Muscle layer of colon (tissue), 2 donors: Measurements from ENCODE around the gene HMG20A.

Experiments used
- H3K27ac ChIP-seq: one replicate; pipeline ENCODE4 v1.7.0; 2013; ENCODE audit warnings: low read depth, mild to moderate bottlenecking, low read length, moderate library complexity
- H3K27me3 ChIP-seq, 2 donors: one replicate each; pipeline ENCODE4 v1.7.0; 2013; ENCODE audit warnings: low read length in 2 of 2, mild to moderate bottlenecking in 2 of 2; ENCODE audit not compliant: insufficient read depth in 2 of 2, control insufficient read depth in 1 of 2
- H3K36me3 ChIP-seq: one replicate; pipeline ENCODE4 v1.7.0; 2013; ENCODE audit warnings: mild to moderate bottlenecking, low read length; ENCODE audit not compliant: insufficient read depth
- H3K4me1 ChIP-seq: one replicate; pipeline ENCODE4 v1.7.0; 2013; ENCODE audit warnings: mild to moderate bottlenecking, low read length; ENCODE audit not compliant: insufficient read depth
- H3K4me3 ChIP-seq, 2 donors: one replicate each; pipeline ENCODE4 v1.7.0; 2013; ENCODE audit warnings: low read length in 2 of 2, low read depth in 1 of 2, mild to moderate bottlenecking in 1 of 2, moderate library complexity in 1 of 2
- H3K9ac ChIP-seq: one replicate; pipeline ENCODE4 v1.7.0; 2013; ENCODE audit warnings: low read length
- H3K9me3 ChIP-seq: one replicate; pipeline ENCODE4 v1.7.0; 2013; ENCODE audit warnings: mild to moderate bottlenecking, low read length
- donor health status: abdominal sarcoma.
- donor health status: Adenocarcinoma of cecum.

Gene HMG20A

GRCh38 chr15:77494073-77494867 is 73.6 kb downstream of the HMG20A start:
- H3K27me3 ChIP-seq, result no peaks in the 10 kb centered on the region
- no peak overlapping the region for H3K27ac ChIP-seq
- H3K4me1 ChIP-seq, result peaks cover 44% of the 10 kb centered on the region
- no peaks in the 10 kb centered on the region for H3K36me3 ChIP-seq
- H3K9ac ChIP-seq, result no peak overlapping the region
- no peak overlapping the region for H3K4me3 ChIP-seq
- H3K9me3 ChIP-seq, result no peaks in the 10 kb centered on the region

- no peak overlapping the region for H3K27ac ChIP-seq
- H3K4me3 ChIP-seq, result no peak overlapping the region
- peaks cover 46% of the 10 kb centered on the region for H3K4me1 ChIP-seq
Observed at GRCh38 chr15:77494964-77495363, 74.3 kb downstream of the HMG20A start.

GRCh38 chr15:77495838-77496596 is 75.3 kb downstream of the HMG20A start:
- H3K27ac ChIP-seq, result peak overlapping the region; percentile 24
- H3K9me3 ChIP-seq, result no peaks in the 10 kb centered on the region
- H3K4me1 ChIP-seq, result peaks cover 46% of the 10 kb centered on the region
- no peaks in the 10 kb centered on the region for H3K27me3 ChIP-seq
- H3K36me3 ChIP-seq, result no peaks in the 10 kb centered on the region
- no peak overlapping the region for H3K9ac ChIP-seq
- H3K4me3 ChIP-seq, result peak overlapping the region in 1 of 2 donors; percentile 22

More at GRCh38 chr15:77494964-77495363, 74.3 kb downstream of the HMG20A start:
- H3K27me3 ChIP-seq, result no peaks in the 10 kb centered on the region
- no peaks in the 10 kb centered on the region for H3K36me3 ChIP-seq
- no peaks in the 10 kb centered on the region for H3K9me3 ChIP-seq
- H3K9ac ChIP-seq, result no peak overlapping the region

DNA sequence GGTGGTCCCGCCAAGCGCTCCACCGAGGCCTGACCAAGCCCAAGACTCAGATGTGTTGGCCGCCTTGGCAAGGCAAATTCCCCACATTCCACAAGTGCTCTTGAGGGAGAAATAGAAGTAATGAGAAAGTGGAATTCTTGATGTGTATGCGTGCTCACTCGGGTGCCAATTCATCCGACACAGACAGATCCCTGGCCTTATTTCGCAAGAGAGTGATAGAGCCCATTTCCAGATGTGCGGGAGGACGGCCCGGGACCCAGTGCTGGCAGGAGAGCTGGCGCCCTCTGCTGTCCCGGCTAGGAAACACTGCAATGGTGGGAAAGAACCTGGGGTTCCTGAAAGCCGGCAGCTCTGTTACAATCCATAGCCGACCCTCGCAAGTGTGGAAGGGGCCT is 76.0 kb downstream of the HMG20A start:
- Histone ChIP-seq H3K9ac (peak overlapping the region; percentile 45), H3K36me3 (no peaks in the 10 kb centered on the region), H3K27ac (peak overlapping the region; percentile 24), H3K4me3 (peak overlapping the region; percentile 11 to 36), H3K9me3 (no peaks in the 10 kb centered on the region), H3K27me3 (no peaks in the 10 kb centered on the region), H3K4me1 (peaks cover 51% of the 10 kb centered on the region)

DNA sequence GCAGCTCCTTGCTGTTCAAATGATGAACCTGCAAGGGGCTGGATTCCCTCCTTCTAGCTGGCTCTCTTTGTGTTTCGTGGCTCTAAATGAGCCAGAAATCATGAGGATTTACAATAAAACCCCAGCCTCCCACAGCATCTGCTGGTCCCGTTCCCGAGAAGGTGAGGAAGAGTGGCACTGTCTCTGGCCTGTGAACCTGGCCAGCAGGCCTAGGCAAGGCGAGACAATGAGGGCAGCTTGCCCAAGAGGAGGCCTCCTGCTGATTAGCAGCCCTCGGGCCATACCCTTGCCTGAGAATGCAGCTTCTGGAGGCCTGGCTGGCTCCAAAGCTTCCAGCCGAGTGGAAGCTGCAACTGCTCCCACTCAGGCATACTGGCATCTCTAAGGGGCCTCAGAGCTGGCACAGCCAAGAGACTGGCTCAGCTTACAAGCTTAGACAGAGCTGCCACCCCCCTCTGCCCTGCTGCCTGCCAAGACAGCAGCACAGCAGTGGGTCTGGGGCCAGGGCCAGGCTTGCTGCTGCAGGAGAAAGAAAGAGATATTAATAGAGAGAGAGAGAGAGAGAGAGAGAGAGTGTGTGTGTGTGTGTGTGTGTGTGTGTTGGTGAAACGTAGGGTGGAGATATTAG is 76.5 kb downstream of the HMG20A start:
- Histone ChIP-seq H3K4me1 (peaks cover 52% of the 10 kb centered on the region), H3K4me3 (peak overlapping the region; percentile 11 to 36), H3K27me3 (no peaks in the 10 kb centered on the region), H3K36me3 (no peaks in the 10 kb centered on the region), H3K9ac (peak overlapping the region; percentile 45), H3K9me3 (no peaks in the 10 kb centered on the region), H3K27ac (peak overlapping the region; percentile 24)

DNA sequence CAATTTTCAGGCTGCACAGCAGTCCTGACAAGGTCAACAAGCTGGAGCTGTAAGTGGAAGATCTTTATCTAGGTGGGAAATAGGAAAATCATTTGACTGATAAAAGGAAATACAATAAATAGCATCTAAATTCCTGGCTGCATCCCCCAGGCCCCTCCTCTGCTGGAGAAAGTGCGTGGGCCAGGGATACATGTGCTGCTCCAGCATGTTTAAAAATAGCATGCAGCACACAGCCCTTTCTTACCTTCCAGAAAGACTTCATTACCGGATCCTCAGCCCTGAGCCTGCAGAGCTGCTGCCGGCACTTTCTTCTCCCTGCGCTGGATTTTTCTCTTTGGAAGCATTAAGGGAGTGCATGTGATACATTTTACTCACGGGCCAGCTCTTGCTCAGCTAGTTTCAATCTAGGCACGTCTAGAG is 77.3 kb downstream of the HMG20A start:
- no peaks in the 10 kb centered on the region for H3K27me3 ChIP-seq
- H3K4me3 ChIP-seq, result peak overlapping the region in 1 of 2 donors; percentile 36
- peak overlapping the region; percentile 73 for H3K27ac ChIP-seq
- no peaks in the 10 kb centered on the region for H3K9me3 ChIP-seq
- no peaks in the 10 kb centered on the region for H3K36me3 ChIP-seq
- no peak overlapping the region for H3K9ac ChIP-seq
- H3K4me1 ChIP-seq, result peaks cover 52% of the 10 kb centered on the region

DNA sequence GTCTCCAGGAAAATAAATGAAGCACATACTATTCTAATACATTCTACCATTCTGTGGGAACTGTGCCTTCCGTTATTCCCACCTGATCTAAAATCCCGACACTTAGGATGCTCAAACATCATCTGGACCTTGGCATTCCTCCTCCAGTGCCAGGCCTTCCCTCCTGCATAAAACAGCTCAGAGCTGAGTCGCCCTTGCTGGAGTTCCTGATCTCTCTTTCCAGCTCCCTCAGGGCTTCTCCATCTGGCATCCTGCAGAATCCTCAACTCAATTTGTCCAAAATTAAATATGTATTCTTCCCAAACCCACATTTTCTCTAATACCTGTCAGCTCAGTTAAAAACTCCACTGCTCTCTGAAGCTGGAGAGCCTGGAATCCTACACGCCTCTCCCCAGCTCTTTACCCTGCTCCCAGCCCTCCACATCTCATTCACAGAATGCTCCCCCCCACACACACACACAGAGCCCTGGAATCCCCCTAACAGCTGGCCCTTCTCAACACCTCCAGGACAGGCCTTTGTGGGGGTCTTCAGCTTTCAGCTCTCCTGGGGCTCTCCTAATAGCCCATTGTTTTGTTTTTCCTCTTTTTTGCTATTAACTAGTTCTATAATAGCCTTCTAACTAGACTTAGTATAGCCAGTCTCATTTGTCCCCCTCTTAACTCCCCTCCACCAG is 78.5 kb downstream of the HMG20A start:
- no peaks in the 10 kb centered on the region for H3K27me3 ChIP-seq
- H3K9ac ChIP-seq, result no peak overlapping the region
- no peak overlapping the region for H3K27ac ChIP-seq
- no peak overlapping the region for H3K4me3 ChIP-seq
- H3K36me3 ChIP-seq, result no peaks in the 10 kb centered on the region
- H3K9me3 ChIP-seq, result no peaks in the 10 kb centered on the region
- peaks cover 47% of the 10 kb centered on the region for H3K4me1 ChIP-seq

DNA sequence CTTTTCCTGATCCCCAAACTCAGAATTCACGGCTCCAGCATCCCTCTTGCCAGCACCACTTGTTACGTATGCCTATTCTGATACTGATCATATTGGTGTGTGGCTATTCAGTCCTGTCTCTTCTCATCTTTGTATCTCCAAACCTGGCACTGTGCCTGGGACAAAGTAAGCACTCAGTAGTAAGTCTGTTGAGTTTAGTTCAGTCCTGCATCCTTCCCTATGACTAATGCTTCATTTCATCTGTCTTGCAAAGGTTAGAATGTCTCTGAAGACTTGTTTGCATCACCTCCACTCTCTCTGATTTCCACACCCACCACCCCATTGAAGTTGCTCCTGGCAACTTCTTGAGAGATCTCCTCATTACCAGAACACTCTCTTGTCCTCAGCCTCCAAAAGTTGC is 80.3 kb downstream of the HMG20A start:
- Histone ChIP-seq H3K9me3 (no peaks in the 10 kb centered on the region), H3K4me1 (peaks cover 41% of the 10 kb centered on the region), H3K27ac (no peak overlapping the region), H3K27me3 (no peaks in the 10 kb centered on the region), H3K36me3 (no peaks in the 10 kb centered on the region), H3K9ac (no peak overlapping the region), H3K4me3 (no peak overlapping the region)

GRCh38 chr15:77502379-77503095 is 81.8 kb downstream of the HMG20A start:
- Histone ChIP-seq H3K9ac (no peak overlapping the region), H3K36me3 (no peaks in the 10 kb centered on the region), H3K4me1 (peaks cover 41% of the 10 kb centered on the region), H3K4me3 (no peak overlapping the region), H3K9me3 (no peaks in the 10 kb centered on the region), H3K27ac (no peak overlapping the region), H3K27me3 (no peaks in the 10 kb centered on the region)

DNA sequence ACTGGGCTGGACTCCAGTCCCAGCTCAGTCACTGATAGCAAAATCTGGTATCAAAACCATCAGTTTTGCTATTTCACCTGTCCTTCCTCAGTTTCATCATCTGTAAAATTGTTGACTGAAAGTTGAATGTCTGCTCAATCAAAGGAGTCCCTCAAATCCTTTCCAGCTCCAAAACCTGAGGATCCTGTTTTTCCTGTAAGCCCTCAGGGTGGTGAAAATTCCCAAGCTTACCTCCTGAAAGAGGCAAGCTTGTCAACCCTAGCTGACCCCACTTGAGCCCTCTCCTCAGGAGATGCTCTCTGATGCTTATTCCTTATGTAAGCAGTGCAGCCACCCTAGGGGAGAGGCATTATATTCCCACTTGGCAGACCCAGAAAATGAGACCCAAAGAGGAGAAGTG is 82.6 kb downstream of the HMG20A start:
- Histone ChIP-seq H3K36me3 (no peaks in the 10 kb centered on the region), H3K9me3 (no peaks in the 10 kb centered on the region), H3K27me3 (no peaks in the 10 kb centered on the region), H3K4me3 (no peak overlapping the region), H3K4me1 (peaks cover 37% of the 10 kb centered on the region), H3K9ac (no peak overlapping the region), H3K27ac (no peak overlapping the region)
